CD4-positive, CD25-positive, alpha-beta regulatory T cell (primary cell): ENCODE results near the gene MITF. TPM values are rescaled to one million over a fixed set of nuclear protein-coding genes. Genes with fewer than 3 reads are reported as not detected.

Experiments
- ATAC-seq, 2 donors: fragments of 150-1000 bp; cut with Tn5 transposase; one replicate each; pipeline ENCODE4 v1.10.0; 2021; ENCODE audit warnings: low read depth in 2 of 2, moderate number of reproducible peaks in 2 of 2, moderate library complexity in 1 of 2
- DNase-seq, 3 donors: peaks; one replicate each; pipeline versions ENCODE4 v3.0.0 to v3.0.0-alpha.2; 2012 to 2022; ENCODE audit warnings: mixed read lengths in 1 of 3
- H3K27ac ChIP-seq: one replicate; pipeline ENCODE4 v1.7.0; 2013; ENCODE audit warnings: mild to moderate bottlenecking, low read length; ENCODE audit not compliant: insufficient read depth, poor library complexity, severe bottlenecking
- H3K27me3 ChIP-seq: one replicate; pipeline ENCODE4 v1.7.0; 2013; ENCODE audit warnings: low read length; ENCODE audit not compliant: control insufficient read depth, insufficient read depth
- H3K36me3 ChIP-seq: one replicate; pipeline ENCODE4 v1.7.0; 2013; ENCODE audit warnings: mild to moderate bottlenecking, low read length, moderate library complexity; ENCODE audit not compliant: control insufficient read depth, insufficient read depth
- H3K4me1 ChIP-seq: 2 replicates; pipeline ENCODE4 v1.7.0; 2013; ENCODE audit warnings: mild to moderate bottlenecking, low read length; ENCODE audit not compliant: insufficient read depth, control insufficient read depth, poor library complexity, severe bottlenecking
- H3K4me3 ChIP-seq: one replicate; pipeline ENCODE4 v1.7.0; 2013; ENCODE audit warnings: low read depth, mild to moderate bottlenecking, low read length, moderate library complexity
- H3K9me3 ChIP-seq, 2 experiments: 1 replicate in 1 of 2; 2 replicates in 1 of 2; pipeline ENCODE4 v1.7.0; 2013; ENCODE audit warnings: low read length in 2 of 2, mild to moderate bottlenecking in 1 of 2, moderate library complexity in 1 of 2; ENCODE audit not compliant: control insufficient read depth in 2 of 2
- H3K27ac Mint-ChIP-seq, 3 donors: one replicate each; pipeline ENCODE4 v1.8.0; 2020 to 2022; ENCODE audit warnings: mild to moderate bottlenecking in 3 of 3, mixed read lengths in 3 of 3, moderate library complexity in 2 of 3
- H3K27me3 Mint-ChIP-seq: one replicate; pipeline ENCODE4 v1.8.0; 2022; ENCODE audit warnings: mild to moderate bottlenecking, mixed read lengths
- H3K36me3 Mint-ChIP-seq: one replicate; pipeline ENCODE4 v1.8.0; 2020; ENCODE audit warnings: mixed read lengths
- H3K4me1 Mint-ChIP-seq, 4 donors: one replicate each; pipeline ENCODE4 v1.8.0; 2020 to 2022; ENCODE audit warnings: mixed read lengths in 4 of 4, mild to moderate bottlenecking in 1 of 4
- H3K4me3 Mint-ChIP-seq, 4 donors: one replicate each; pipeline ENCODE4 v1.8.0; 2020 to 2022; ENCODE audit warnings: mild to moderate bottlenecking in 4 of 4, mixed read lengths in 4 of 4, moderate library complexity in 3 of 4
- H3K9me3 Mint-ChIP-seq, 7 donors: one replicate each; pipeline ENCODE4 v1.8.0; 2020 to 2022; ENCODE audit warnings: mixed read lengths in 7 of 7, mild to moderate bottlenecking in 3 of 7, moderate library complexity in 2 of 7
- polyA plus RNA-seq, 4 donors: library from polyadenylated mRNA; unstranded; fragments of 300-500 nt; fragmentation: Illumina TruSeq; gene quantifications; one replicate each; pipeline ENCODE4 v1.2.3, GENCODE V29; 2021
- total RNA-seq: library from RNA; stranded (reverse); gene quantifications from one replicate; pipeline ENCODE4 v1.2.3, GENCODE V29; 2022

MITF gene
- total and polyA plus RNA-seq, 5 donors from 2014 or later = 0.44 TPM; not detected in 4

GRCh38 chr3:69731080-69731479 lies 8.2 kb upstream of the MITF start:
- no peaks in the 10 kb centered on the region for H3K4me1 ChIP-seq
- peaks cover 0 to 2% of the 10 kb centered on the region in 2 experiments for H3K9me3 ChIP-seq
- Mint-ChIP-seq H3K4me1 (no peaks in the 10 kb centered on the region), H3K4me3 (no peak overlapping the region), H3K27ac (no peak overlapping the region), H3K36me3 (no peaks in the 10 kb centered on the region), H3K9me3 (peaks cover 0 to 2% (median 0%) of the 10 kb centered on the region in 7 donors), H3K27me3 (no peaks in the 10 kb centered on the region)
- H3K36me3 ChIP-seq = no peaks in the 10 kb centered on the region
- no peak overlapping the region for H3K4me3 ChIP-seq
- DNase-seq (no peak), ATAC-seq (no peak)
- H3K27me3 ChIP-seq = peaks cover 3% of the 10 kb centered on the region
- no peak overlapping the region for H3K27ac ChIP-seq

GRCh38 chr3:69735893-69736292 lies 3.4 kb upstream of the MITF start:
- no peak overlapping the region for H3K27ac ChIP-seq
- H3K36me3 ChIP-seq = no peaks in the 10 kb centered on the region
- Mint-ChIP-seq H3K27me3 (peaks cover 33% of the 10 kb centered on the region), H3K4me3 (no peak overlapping the region), H3K36me3 (no peaks in the 10 kb centered on the region), H3K27ac (no peak overlapping the region), H3K4me1 (peaks cover 0 to 5% (median 2%) of the 10 kb centered on the region in 4 donors), H3K9me3 (peaks cover 0 to 4% (median 0%) of the 10 kb centered on the region in 7 donors)
- H3K4me3 ChIP-seq = no peak overlapping the region
- ATAC-seq (no peak), DNase-seq (no peak)
- H3K4me1 ChIP-seq = no peaks in the 10 kb centered on the region
- H3K27me3 ChIP-seq = peaks cover 19% of the 10 kb centered on the region
- peaks cover 0 to 2% of the 10 kb centered on the region in 2 experiments for H3K9me3 ChIP-seq

- Histone ChIP-seq H3K36me3 (no peaks in the 10 kb centered on the region), H3K27ac (no peak overlapping the region), H3K27me3 (peaks cover 25% of the 10 kb centered on the region), H3K9me3 (peaks cover 0 to 2% of the 10 kb centered on the region in 2 experiments), H3K4me1 (no peaks in the 10 kb centered on the region), H3K4me3 (no peak overlapping the region)
- H3K9me3 Mint-ChIP-seq = peaks cover 0 to 5% (median 0%) of the 10 kb centered on the region in 7 donors
- H3K27ac Mint-ChIP-seq = no peak overlapping the region
- DNase-seq (no peak), ATAC-seq (no peak)
- H3K4me3 Mint-ChIP-seq = no peak overlapping the region
- peaks cover 39% of the 10 kb centered on the region for H3K27me3 Mint-ChIP-seq
- peaks cover 0 to 5% (median 2%) of the 10 kb centered on the region in 4 donors for H3K4me1 Mint-ChIP-seq
- H3K36me3 Mint-ChIP-seq = no peaks in the 10 kb centered on the region
Measured at GRCh38 chr3:69737392-69737791, 1.9 kb upstream of the MITF start.

- peaks cover 0 to 5% (median 2%) of the 10 kb centered on the region in 4 donors for H3K4me1 Mint-ChIP-seq
- Histone ChIP-seq H3K4me3 (no peak overlapping the region), H3K27ac (no peak overlapping the region), H3K27me3 (peaks cover 25% of the 10 kb centered on the region), H3K36me3 (no peaks in the 10 kb centered on the region), H3K9me3 (no peaks in the 10 kb centered on the region), H3K4me1 (no peaks in the 10 kb centered on the region)
- ATAC-seq = no peak
- peaks cover 0 to 5% (median 0%) of the 10 kb centered on the region in 7 donors for H3K9me3 Mint-ChIP-seq
- H3K36me3 Mint-ChIP-seq = no peaks in the 10 kb centered on the region
- H3K27me3 Mint-ChIP-seq = peaks cover 42% of the 10 kb centered on the region
- H3K4me3 Mint-ChIP-seq = no peak overlapping the region
- H3K27ac Mint-ChIP-seq = no peak overlapping the region
- DNase-seq = no peak
Measured at GRCh38 chr3:69738315-69738714, 949 bp upstream of the MITF start.

- ATAC-seq (no peak), DNase-seq (no peak)
- Histone ChIP-seq H3K4me3 (no peak overlapping the region), H3K27ac (no peak overlapping the region), H3K27me3 (peaks cover 25% of the 10 kb centered on the region), H3K9me3 (no peaks in the 10 kb centered on the region), H3K36me3 (no peaks in the 10 kb centered on the region), H3K4me1 (no peaks in the 10 kb centered on the region)
- peaks cover 0 to 5% (median 0%) of the 10 kb centered on the region in 7 donors for H3K9me3 Mint-ChIP-seq
- peak overlapping the region in 1 of 4 donors; percentile 50 for H3K4me3 Mint-ChIP-seq
- no peak overlapping the region for H3K27ac Mint-ChIP-seq
- H3K27me3 Mint-ChIP-seq = peaks cover 44% of the 10 kb centered on the region
- peaks cover 0 to 5% (median 2%) of the 10 kb centered on the region in 4 donors for H3K4me1 Mint-ChIP-seq
- no peaks in the 10 kb centered on the region for H3K36me3 Mint-ChIP-seq
Measured at GRCh38 chr3:69738859-69739203, 433 bp upstream of the MITF start.

- Histone ChIP-seq H3K27ac (no peak overlapping the region), H3K4me1 (no peaks in the 10 kb centered on the region), H3K4me3 (no peak overlapping the region), H3K36me3 (no peaks in the 10 kb centered on the region), H3K9me3 (no peaks in the 10 kb centered on the region), H3K27me3 (peaks cover 22% of the 10 kb centered on the region)
- no peaks in the 10 kb centered on the region for H3K36me3 Mint-ChIP-seq
- ATAC-seq (no peak), DNase-seq (no peak)
- H3K4me1 Mint-ChIP-seq = peaks cover 0 to 5% (median 2%) of the 10 kb centered on the region in 4 donors
- H3K4me3 Mint-ChIP-seq = peak overlapping the region in 1 of 4 donors; percentile 9
- H3K27me3 Mint-ChIP-seq = peaks cover 44% of the 10 kb centered on the region
- H3K9me3 Mint-ChIP-seq = peaks cover 0 to 5% (median 0%) of the 10 kb centered on the region in 7 donors
- no peak overlapping the region for H3K27ac Mint-ChIP-seq
Measured at GRCh38 chr3:69740103-69741021, 1.1 kb downstream of the MITF start.

- peaks cover 0 to 5% (median 0%) of the 10 kb centered on the region in 7 donors for H3K9me3 Mint-ChIP-seq
- H3K36me3 ChIP-seq = no peaks in the 10 kb centered on the region
- H3K27me3 ChIP-seq = peaks cover 22% of the 10 kb centered on the region
- H3K27ac ChIP-seq = no peak overlapping the region
- peaks cover 0 to 5% (median 2%) of the 10 kb centered on the region in 4 donors for H3K4me1 Mint-ChIP-seq
- H3K4me3 Mint-ChIP-seq = no peak overlapping the region
- DNase-seq (no peak), ATAC-seq (no peak)
- H3K4me1 ChIP-seq = no peaks in the 10 kb centered on the region
- no peak overlapping the region for H3K27ac Mint-ChIP-seq
- no peaks in the 10 kb centered on the region for H3K9me3 ChIP-seq
- no peaks in the 10 kb centered on the region for H3K36me3 Mint-ChIP-seq
- no peak overlapping the region for H3K4me3 ChIP-seq
- H3K27me3 Mint-ChIP-seq = peaks cover 44% of the 10 kb centered on the region
Measured at GRCh38 chr3:69741032-69741767, 1.9 kb downstream of the MITF start.
